CD4-positive, alpha-beta T cell treated with Interleukin-12 subunit alpha and Interleukin-12 subunit beta, for 1 hour (primary cell): ENCODE measurements around the gene PRUNE2.

Experiments
- DNase-seq: peaks from one replicate; pipeline ENCODE4 v3.0.0-alpha.2; 2020

PRUNE2 gene

GRCh38 chr9:76654051-76654461 lies 251.9 kb downstream of the PRUNE2 start:
- DNase-seq: no peak

- DNase-seq: no peak
Observed at GRCh38 chr9:76652894-76653293, 253.0 kb downstream of the PRUNE2 start.

GRCh38 chr9:76651119-76651705 lies 254.7 kb downstream of the PRUNE2 start:
- DNase-seq: peak; percentile 19

- DNase-seq: no peak
Observed at GRCh38 chr9:76650692-76651091, 255.2 kb downstream of the PRUNE2 start.

- DNase-seq: no peak
Observed at GRCh38 chr9:76649894-76650293, 256.0 kb downstream of the PRUNE2 start.

GRCh38 chr9:76646249-76646648 lies 259.7 kb downstream of the PRUNE2 start:
- DNase-seq: no peak

- no peak for DNase-seq
Observed at GRCh38 chr9:76644647-76645250, 261.2 kb downstream of the PRUNE2 start.

- no peak for DNase-seq
Observed at GRCh38 chr9:76644171-76644570, 261.7 kb downstream of the PRUNE2 start.

- DNase-seq: no peak
Observed at GRCh38 chr9:76643399-76644117, 262.4 kb downstream of the PRUNE2 start.

- no peak for DNase-seq
Observed at GRCh38 chr9:76642701-76643209, 263.2 kb downstream of the PRUNE2 start.

GRCh38 chr9:76642074-76642473 lies 263.8 kb downstream of the PRUNE2 start:
- DNase-seq: no peak

GRCh38 chr9:76638001-76638400 lies 267.9 kb downstream of the PRUNE2 start:
- no peak for DNase-seq

GRCh38 chr9:76637416-76637815 lies 268.5 kb downstream of the PRUNE2 start:
- no peak for DNase-seq

GRCh38 chr9:76634356-76635054 lies 271.4 kb downstream of the PRUNE2 start:
- no peak for DNase-seq

- no peak for DNase-seq
Observed at GRCh38 chr9:76630916-76631315, 275.0 kb downstream of the PRUNE2 start.

- no peak for DNase-seq
Observed at GRCh38 chr9:76629205-76629990, 276.5 kb downstream of the PRUNE2 start.

- no peak for DNase-seq
Observed at GRCh38 chr9:76628155-76628554, 277.8 kb downstream of the PRUNE2 start.

- no peak for DNase-seq
Observed at GRCh38 chr9:76626980-76627379, 278.9 kb downstream of the PRUNE2 start.

- DNase-seq: no peak
Observed at GRCh38 chr9:76626141-76626540, 279.8 kb downstream of the PRUNE2 start.

- no peak for DNase-seq
Observed at GRCh38 chr9:76624391-76625048, 281.4 kb downstream of the PRUNE2 start.

GRCh38 chr9:76620996-76621395 lies 284.9 kb downstream of the PRUNE2 start:
- DNase-seq: no peak

- no peak for DNase-seq
Observed at GRCh38 chr9:76620581-76620980, 285.3 kb downstream of the PRUNE2 start.
